HG03575 (cell line): ENCODE measurements around the gene TNP1.

Experiments
- ATAC-seq: cut with Tn5 transposase; IDR thresholded peaks from one replicate; pipeline ENCODE4 v1.9.1; 2021; ENCODE audit not compliant: unreplicated experiment, insufficient number of reproducible peaks, low FRiP score; ENCODE audit errors: extremely low read depth

The TNP1 gene

GRCh38 chr2:216859944-216860343, at the start of gene TNP1:
Gene TNP1, minus strand, starts transcription at chr2:216860064. Its CDS starts 30 bp downstream, at chr2:216860034.
- no peak for ATAC-seq

GRCh38 chr2:216908300-216908699, 48.4 kb upstream of the TNP1 start:
- no peak for ATAC-seq

- ATAC-seq, result no peak
Measured at GRCh38 chr2:216905649-216906329, 45.9 kb upstream of the TNP1 start.

GRCh38 chr2:216904974-216905373, 45.1 kb upstream of the TNP1 start:
- ATAC-seq, result no peak

GRCh38 chr2:216904554-216904953, 44.7 kb upstream of the TNP1 start:
- ATAC-seq, result no peak

GRCh38 chr2:216903470-216903869, 43.6 kb upstream of the TNP1 start:
- ATAC-seq, result no peak

GRCh38 chr2:216901273-216901672, 41.4 kb upstream of the TNP1 start:
- no peak for ATAC-seq

- no peak for ATAC-seq
Measured at GRCh38 chr2:216900406-216900805, 40.5 kb upstream of the TNP1 start.

- no peak for ATAC-seq
Measured at GRCh38 chr2:216897561-216898203, 37.8 kb upstream of the TNP1 start.

- no peak for ATAC-seq
Measured at GRCh38 chr2:216890138-216890537, 30.3 kb upstream of the TNP1 start.

GRCh38 chr2:216888887-216889622, 29.2 kb upstream of the TNP1 start:
- ATAC-seq, result no peak

- ATAC-seq, result no peak
Measured at GRCh38 chr2:216888081-216888480, 28.2 kb upstream of the TNP1 start.

GRCh38 chr2:216887138-216887537, 27.3 kb upstream of the TNP1 start:
- ATAC-seq, result no peak

- no peak for ATAC-seq
Measured at GRCh38 chr2:216885117-216885553, 25.3 kb upstream of the TNP1 start.

- ATAC-seq, result no peak
Measured at GRCh38 chr2:216884347-216884746, 24.5 kb upstream of the TNP1 start.

GRCh38 chr2:216882876-216883275, 23.0 kb upstream of the TNP1 start:
- ATAC-seq, result no peak

- ATAC-seq, result no peak
Measured at GRCh38 chr2:216881411-216881810, 21.5 kb upstream of the TNP1 start.

GRCh38 chr2:216880509-216881184, 20.8 kb upstream of the TNP1 start:
- no peak for ATAC-seq

- no peak for ATAC-seq
Measured at GRCh38 chr2:216879727-216880508, 20.1 kb upstream of the TNP1 start.
